Psoas muscle (tissue), 8 donors: ENCODE data around the gene DPP10. TPM values are rescaled to one million over a fixed set of nuclear protein-coding genes. Genes with fewer than 3 reads are reported as not detected.
"Not testable (repeated sequence)": the region's sequence is repeated elsewhere in the genome, so short reads cannot be mapped to it uniquely, and the experiment has no call there.

Source experiments
- ATAC-seq, 4 donors: fragments of 200-7000 bp; cut with Tn5 transposase; one replicate each; pipeline ENCODE4 v1.9.1; 2020; ENCODE audit warnings: moderate library complexity in 3 of 4, mild to moderate bottlenecking in 2 of 4
- DNase-seq, 2 donors: peaks; one replicate each; pipeline ENCODE4 v3.0.0-alpha.2; 2020
- H3K27ac ChIP-seq: fragments of 200-600 bp; one replicate; pipeline ENCODE4 v1.8.0; 2022
- H3K27me3 ChIP-seq, 3 donors: fragments of 200-600 bp in 1 of 3; one replicate each; pipeline versions ENCODE4 v1.6.1 to v1.8.0; 2013 to 2022; ENCODE audit warnings: low read length in 2 of 3, mild to moderate bottlenecking in 2 of 3, moderate library complexity in 1 of 3; ENCODE audit not compliant: insufficient read depth in 3 of 3
- H3K36me3 ChIP-seq, 2 donors: fragments of 200-600 bp in 1 of 2; one replicate each; pipeline versions ENCODE4 v1.6.1 to v1.8.0; 2013 to 2022; ENCODE audit warnings: low read depth in 1 of 2, mild to moderate bottlenecking in 1 of 2, moderate library complexity in 1 of 2; ENCODE audit not compliant: insufficient read depth in 1 of 2
- H3K4me1 ChIP-seq: fragments of 200-600 bp; one replicate; pipeline ENCODE4 v1.8.0; 2022
- H3K4me3 ChIP-seq: fragments of 200-600 bp; one replicate; pipeline ENCODE4 v1.8.0; 2022; ENCODE audit warnings: mild to moderate bottlenecking
- H3K9me3 ChIP-seq: fragments of 200-600 bp; one replicate; pipeline ENCODE4 v1.8.0; 2022
- WGBS, 3 donors: extraction: QIAGEN DNeasy Blood & Tissue Kit; methylation state at CpG; one replicate each; pipeline versions ENCODE4 v1.1.6 to v1.1.7; 2013; 5-methylcytosine and 5-hydroxymethylcytosine counted together
- intact Hi-C, 2 donors: fragments of 100-400 bp; cut with DNase I; formaldehyde crosslinking; loops; one replicate each; pipeline versions ENCODE4 v1.11.0 to v1.14.2; 2022
- polyA plus RNA-seq, 3 donors: library from polyadenylated mRNA; stranded (reverse); fragments of 200-250 nt; gene quantifications; one replicate each; pipeline ENCODE4 v1.2.3, GENCODE V29; 2013
- total RNA-seq, 4 donors: library from RNA; stranded (reverse); fragmentation: NEBNext Ultra II Directional in 2 of 4; extraction: Animal tissue kit (Norgen Biotek cat#: 25700) in 2 of 4; gene quantifications; one replicate each; pipeline versions ENCODE4 v1.2.1 to v1.2.4, GENCODE V29; 2021 to 2023
- TF ChIP-seq, protein P1 (sequence below): fragments of 200-600 bp; IDR thresholded peaks from one replicate; pipeline ENCODE4 v1.8.0; 2022; ENCODE audit warnings: antibody characterized with exemption
- donor health status: healthy with polysubstance abuse.
- donor health status: DM: no; HTN: no; CAD: no; lungs with moderate emphysema.
- donor health status: Bipolar disorder and iron deficiency.
- donor health status: healthy.
- donor health status: DM: yes; HTN: yes; CAD: no.
- donor health status: DM: no; HTN: no; CAD: no.
- donor health status: DM: no; HTN: no; CAD: no.
- donor health status: DM: yes; HTN: yes; CAD: no.

The DPP10 gene
- total and polyA plus RNA-seq, 7 donors, result 0.01 to 0.11 TPM; not detected in 5

GRCh38 chr2:114518738-114519137 is 76.3 kb downstream of the DPP10 start:
- H3K27me3 ChIP-seq, result no peaks in the 10 kb centered on the region
- TF ChIP-seq, protein P1, sequence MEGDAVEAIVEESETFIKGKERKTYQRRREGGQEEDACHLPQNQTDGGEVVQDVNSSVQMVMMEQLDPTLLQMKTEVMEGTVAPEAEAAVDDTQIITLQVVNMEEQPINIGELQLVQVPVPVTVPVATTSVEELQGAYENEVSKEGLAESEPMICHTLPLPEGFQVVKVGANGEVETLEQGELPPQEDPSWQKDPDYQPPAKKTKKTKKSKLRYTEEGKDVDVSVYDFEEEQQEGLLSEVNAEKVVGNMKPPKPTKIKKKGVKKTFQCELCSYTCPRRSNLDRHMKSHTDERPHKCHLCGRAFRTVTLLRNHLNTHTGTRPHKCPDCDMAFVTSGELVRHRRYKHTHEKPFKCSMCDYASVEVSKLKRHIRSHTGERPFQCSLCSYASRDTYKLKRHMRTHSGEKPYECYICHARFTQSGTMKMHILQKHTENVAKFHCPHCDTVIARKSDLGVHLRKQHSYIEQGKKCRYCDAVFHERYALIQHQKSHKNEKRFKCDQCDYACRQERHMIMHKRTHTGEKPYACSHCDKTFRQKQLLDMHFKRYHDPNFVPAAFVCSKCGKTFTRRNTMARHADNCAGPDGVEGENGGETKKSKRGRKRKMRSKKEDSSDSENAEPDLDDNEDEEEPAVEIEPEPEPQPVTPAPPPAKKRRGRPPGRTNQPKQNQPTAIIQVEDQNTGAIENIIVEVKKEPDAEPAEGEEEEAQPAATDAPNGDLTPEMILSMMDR, result no peak
- no peak overlapping the region for H3K4me3 ChIP-seq
- H3K36me3 ChIP-seq, result no peaks in the 10 kb centered on the region
- 85 to 92% (median 89%) methylated on average over 5 of the region's 5 CpGs for WGBS, 3 donors
- H3K27ac ChIP-seq, result no peak overlapping the region
- H3K9me3 ChIP-seq, result no peaks in the 10 kb centered on the region
- H3K4me1 ChIP-seq, result no peaks in the 10 kb centered on the region
- intact Hi-C loops, result no loop called here
- DNase-seq, result no peak
- ATAC-seq, result no peak

DNA sequence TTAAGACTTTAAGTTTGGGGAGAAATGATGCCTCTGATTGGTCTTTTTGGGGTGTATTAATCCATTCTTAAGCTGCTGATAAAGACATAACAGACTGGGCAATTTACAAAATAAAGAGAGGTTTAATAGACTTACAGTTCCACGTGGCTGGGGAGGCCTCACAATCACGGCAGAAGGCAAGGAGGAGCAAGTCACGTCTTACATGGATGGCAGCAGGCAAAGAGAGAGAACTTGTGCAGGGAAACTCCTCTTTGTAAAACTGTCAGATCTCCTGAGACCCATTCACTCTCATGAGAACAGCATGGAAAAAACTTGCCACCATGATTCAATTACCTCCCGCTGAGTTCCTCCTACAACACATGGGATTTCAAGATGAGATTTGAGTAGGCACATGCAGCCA is 80.2 kb downstream of the DPP10 start:
- ATAC-seq, H3K27ac ChIP-seq: not testable (repeated sequence)
- WGBS, 3 donors, result 80 to 91% (median 88%) methylated on average over 4 of the region's 4 CpGs

DNA sequence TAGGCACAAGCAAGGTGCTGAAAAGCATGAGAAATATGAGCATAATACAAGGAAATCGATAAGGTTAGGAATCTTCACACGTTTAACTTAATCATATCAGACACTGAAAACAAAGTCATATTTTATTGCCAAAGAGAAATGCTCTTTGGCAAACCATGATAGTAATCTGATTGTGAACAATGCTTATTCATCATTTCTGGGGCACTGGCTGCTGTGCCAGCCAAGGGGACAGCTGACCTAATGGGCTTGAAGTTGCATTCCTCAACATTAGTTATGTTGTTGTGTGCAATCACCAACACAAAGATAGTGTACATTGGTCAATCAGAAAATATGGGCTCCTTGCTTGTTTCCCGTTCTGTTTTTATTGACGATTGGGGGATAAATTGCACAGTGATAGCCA is 83.5 kb downstream of the DPP10 start:
- 47 to 65% (median 48%) methylated on average over 4 of the region's 4 CpGs for WGBS, 3 donors
- Histone ChIP-seq H3K4me1 (no peaks in the 10 kb centered on the region), H3K27ac (no peak overlapping the region), H3K36me3 (no peaks in the 10 kb centered on the region), H3K9me3 (no peaks in the 10 kb centered on the region), H3K4me3 (no peak overlapping the region), H3K27me3 (no peaks in the 10 kb centered on the region)
- intact Hi-C loops, result no loop called here
- TF ChIP-seq, protein P1, result no peak
- no peak for DNase-seq
- no peak for ATAC-seq

More for the DNA sequence above, 80.2 kb downstream of the DPP10 start:
- H3K4me3 ChIP-seq, H3K9me3 ChIP-seq, H3K36me3 ChIP-seq, intact Hi-C loops, H3K27me3 ChIP-seq, H3K4me1 ChIP-seq, DNase-seq: not testable (repeated sequence)

GRCh38 chr2:114526841-114527240 is 84.4 kb downstream of the DPP10 start:
- DNase-seq (no peak), ATAC-seq (no peak)
- Histone ChIP-seq H3K9me3 (no peaks in the 10 kb centered on the region), H3K27ac (no peak overlapping the region), H3K4me3 (no peak overlapping the region), H3K36me3 (no peaks in the 10 kb centered on the region), H3K27me3 (no peaks in the 10 kb centered on the region), H3K4me1 (no peaks in the 10 kb centered on the region)
- 79 to 85% (median 83%) methylated on average over 1 of the region's 1 CpG for WGBS, 3 donors
- intact Hi-C loops, result no loop called here
- TF ChIP-seq, protein P1, result no peak

GRCh38 chr2:114527330-114527983 is 85.0 kb downstream of the DPP10 start:
- ATAC-seq (no peak), DNase-seq (no peak)
- no peak overlapping the region for H3K27ac ChIP-seq
- H3K4me3 ChIP-seq, result no peak overlapping the region
- H3K9me3 ChIP-seq, result no peaks in the 10 kb centered on the region
- no peaks in the 10 kb centered on the region for H3K27me3 ChIP-seq
- intact Hi-C loops, result no loop called here
- no peaks in the 10 kb centered on the region for H3K36me3 ChIP-seq
- TF ChIP-seq, protein P1, result no peak
- no peaks in the 10 kb centered on the region for H3K4me1 ChIP-seq
- 79 to 84% (median 80%) methylated on average over 9 of the region's 9 CpGs for WGBS, 3 donors
